Activated naive CD8-positive, alpha-beta T cell treated with anti-CD3 and anti-CD28 coated beads, Interleukin-2, amount 50 U/mL, for 24 hours (primary cell): ENCODE data around the gene RUVBL2.
"Not testable (repeated sequence)": the region's sequence is repeated elsewhere in the genome, so short reads cannot be mapped to it uniquely, and the experiment has no call there.

Experiments used
- ATAC-seq: fragments of 150-1000 bp; cut with Tn5 transposase; one replicate; pipeline ENCODE4 v1.10.0; 2021
- DNase-seq: peaks from one replicate; pipeline ENCODE4 v3.0.0; 2021
- H3K27ac Mint-ChIP-seq: one replicate; pipeline ENCODE4 v1.8.0; 2021; ENCODE audit warnings: mild to moderate bottlenecking, mixed read lengths
- H3K27me3 Mint-ChIP-seq: one replicate; pipeline ENCODE4 v1.8.0; 2021; ENCODE audit warnings: mixed read lengths
- H3K36me3 Mint-ChIP-seq: one replicate; pipeline ENCODE4 v1.8.0; 2021; ENCODE audit warnings: low read depth, mixed read lengths
- H3K4me1 Mint-ChIP-seq: one replicate; pipeline ENCODE4 v1.8.0; 2021; ENCODE audit warnings: mixed read lengths
- H3K4me3 Mint-ChIP-seq: one replicate; pipeline ENCODE4 v1.8.0; 2021; ENCODE audit warnings: mild to moderate bottlenecking, moderate library complexity, mixed read lengths
- H3K9me3 Mint-ChIP-seq: one replicate; pipeline ENCODE4 v1.8.0; 2021; ENCODE audit warnings: mixed read lengths

RUVBL2 gene

DNA sequence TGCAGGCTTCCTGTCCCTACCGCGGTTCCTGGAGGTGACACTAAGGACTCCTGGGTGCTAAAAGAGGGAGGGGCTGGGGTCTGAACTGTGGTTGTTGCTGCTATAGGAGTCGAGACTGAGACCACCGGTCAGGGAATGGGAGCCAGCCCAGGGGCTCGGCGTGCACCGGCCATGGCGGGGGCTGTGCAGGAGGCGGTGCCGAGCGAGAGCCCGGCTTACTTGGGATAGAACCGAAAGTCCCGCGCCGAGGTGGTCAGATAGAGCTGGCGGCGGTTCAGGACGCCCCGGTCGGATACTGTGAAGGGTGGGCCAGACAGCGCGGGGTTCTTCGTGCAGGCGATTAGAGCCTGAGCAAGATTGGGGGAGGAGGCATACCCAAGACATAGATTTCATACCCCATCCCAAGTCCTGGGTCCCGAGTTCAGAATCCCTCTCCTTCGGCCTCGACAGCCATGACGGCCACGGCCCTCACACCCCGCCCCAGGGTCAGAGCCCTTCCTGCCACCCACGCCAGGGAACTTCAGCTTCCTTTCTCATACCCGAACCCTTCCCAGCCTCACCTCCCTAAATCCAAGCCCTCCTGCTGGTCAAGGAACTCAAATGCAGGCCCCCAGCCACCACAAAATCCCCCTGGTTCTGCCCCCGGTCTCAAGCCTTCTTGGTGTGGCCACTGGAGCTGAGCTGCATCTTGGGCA lies 63.4 kb downstream of the RUVBL2 start:
- DNase-seq, H3K27ac Mint-ChIP-seq, H3K36me3 Mint-ChIP-seq, H3K9me3 Mint-ChIP-seq: not testable (repeated sequence)
- Mint-ChIP-seq H3K4me1 (peaks cover 17% of the 10 kb centered on the region), H3K4me3 (peak overlapping the region; percentile 58), H3K27me3 (peaks cover 50% of the 10 kb centered on the region)
- ATAC-seq = peak; percentile 14

DNA sequence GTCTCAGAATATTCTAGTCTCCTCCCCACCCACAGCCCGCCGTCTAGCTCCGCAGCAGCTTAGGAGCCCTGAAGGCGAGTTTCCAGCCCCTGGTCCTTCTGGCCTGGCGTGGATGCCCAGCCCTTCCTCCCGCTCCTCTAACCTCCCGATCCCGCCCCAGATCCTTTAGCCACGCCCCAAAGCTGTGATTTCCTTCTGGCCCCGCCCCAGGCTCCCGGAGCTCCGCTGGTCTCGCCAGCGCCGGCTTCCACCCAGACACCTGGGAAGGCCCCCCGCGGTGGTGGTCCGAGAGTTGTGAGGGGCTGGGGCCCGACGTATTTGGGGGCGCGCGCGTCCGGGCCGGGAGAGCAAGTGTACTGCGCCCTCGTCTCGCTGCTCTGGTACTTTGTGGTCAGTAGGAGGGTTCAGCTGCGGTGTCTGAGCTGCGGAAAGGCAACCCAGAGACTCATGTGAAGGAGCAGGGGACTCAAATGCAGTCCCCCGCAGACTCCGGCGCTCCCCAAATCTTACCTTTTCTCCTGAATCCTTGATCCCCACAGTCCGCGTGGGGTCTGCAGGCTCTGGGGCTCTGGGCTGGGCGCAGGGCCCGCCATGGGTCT lies 64.0 kb downstream of the RUVBL2 start, which contains the start of gene CGB7:
TSS of gene CGB7 (minus strand) at position 114 of the 599 bp plus-strand sequence. CDS start 2,374 bp downstream, outside the sequence.
- DNase-seq = peak; percentile 48

DNA sequence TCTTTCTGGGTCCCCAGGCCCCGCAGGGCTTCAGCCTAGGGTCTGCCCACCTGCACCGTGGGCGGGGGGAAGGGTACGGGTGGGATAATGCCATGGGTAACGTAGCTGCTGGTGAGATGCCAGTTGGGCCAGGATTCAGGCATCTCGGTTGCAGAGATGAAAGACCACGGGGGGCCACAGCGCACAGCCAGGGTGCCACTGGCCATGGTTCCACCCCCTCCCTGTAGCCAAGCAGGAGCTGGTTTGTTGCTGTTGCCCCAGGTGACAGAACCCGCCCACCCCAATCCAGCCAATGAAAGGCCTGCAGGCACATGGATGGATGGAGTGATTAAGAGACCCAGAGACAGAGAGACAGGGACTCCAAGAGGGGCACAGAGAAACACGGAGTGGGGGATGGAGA lies 64.9 kb downstream of the RUVBL2 start:
- H3K4me3 Mint-ChIP-seq = no peak overlapping the region
- DNase-seq = peak; percentile 34
- no peak overlapping the region for H3K27ac Mint-ChIP-seq

More for the DNA sequence above, 64.0 kb downstream of the RUVBL2 start, which contains the start of gene CGB7:
- H3K4me3 Mint-ChIP-seq = peak within 1 kb of the TSS; percentile 58
- H3K36me3 Mint-ChIP-seq = no peaks in the 10 kb centered on the region
- no peaks in the 10 kb centered on the region for H3K9me3 Mint-ChIP-seq
- H3K4me1 Mint-ChIP-seq = peaks cover 17% of the 10 kb centered on the region
- H3K27ac Mint-ChIP-seq = no peak within 1 kb of the TSS
- no peak for ATAC-seq
- peaks cover 50% of the 10 kb centered on the region for H3K27me3 Mint-ChIP-seq

DNA sequence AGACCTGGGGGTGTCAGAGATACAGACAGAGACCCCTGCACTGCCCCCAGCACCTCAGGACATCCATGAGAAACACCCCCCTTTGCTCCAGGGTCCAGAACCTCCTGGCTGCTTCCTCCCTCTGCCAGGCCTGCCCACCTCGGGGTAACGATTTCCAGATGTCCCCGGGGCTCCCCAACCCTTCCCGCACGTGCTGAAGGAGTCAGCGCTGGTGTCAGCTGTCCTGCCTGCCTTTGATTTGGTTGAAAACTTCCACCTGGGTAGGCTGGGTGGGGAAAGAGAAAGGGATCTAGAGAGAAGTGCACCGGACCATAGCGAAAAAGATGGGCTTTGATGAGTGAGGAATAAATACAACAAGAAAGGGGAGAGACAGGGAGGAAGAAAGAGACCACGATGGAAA lies 65.4 kb downstream of the RUVBL2 start:
- H3K9me3 Mint-ChIP-seq = no peaks in the 10 kb centered on the region
- H3K27ac Mint-ChIP-seq = no peak overlapping the region
- H3K36me3 Mint-ChIP-seq = no peaks in the 10 kb centered on the region
- no peak overlapping the region for H3K4me3 Mint-ChIP-seq
- peaks cover 60% of the 10 kb centered on the region for H3K27me3 Mint-ChIP-seq
- H3K4me1 Mint-ChIP-seq = peaks cover 17% of the 10 kb centered on the region
- no peak for ATAC-seq
- no peak for DNase-seq

More for the DNA sequence above, 64.9 kb downstream of the RUVBL2 start:
- ATAC-seq = no peak
- no peaks in the 10 kb centered on the region for H3K36me3 Mint-ChIP-seq
- peaks cover 56% of the 10 kb centered on the region for H3K27me3 Mint-ChIP-seq
- peaks cover 17% of the 10 kb centered on the region for H3K4me1 Mint-ChIP-seq
- no peaks in the 10 kb centered on the region for H3K9me3 Mint-ChIP-seq

DNA sequence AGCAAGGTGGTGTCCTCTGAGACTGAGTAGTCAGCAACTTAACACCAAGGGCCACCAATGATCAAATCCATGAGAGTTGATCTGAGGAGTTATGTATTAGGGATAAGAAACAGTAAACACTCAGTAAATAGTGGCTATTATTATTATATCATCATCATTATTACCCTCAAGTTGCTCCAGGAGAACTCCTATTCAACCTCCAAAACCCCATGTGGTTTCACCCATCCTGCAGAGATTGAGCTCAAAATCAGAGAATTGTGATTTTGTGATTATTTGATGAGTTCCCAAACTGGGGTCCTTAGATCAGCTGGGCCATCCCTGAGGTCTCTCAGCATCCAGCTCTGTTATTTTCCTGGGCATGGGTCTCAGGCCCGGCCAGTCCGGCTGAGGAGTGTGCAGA lies 67.3 kb downstream of the RUVBL2 start:
- H3K9me3 Mint-ChIP-seq = no peaks in the 10 kb centered on the region
- H3K4me3 Mint-ChIP-seq = no peak overlapping the region
- peaks cover 63% of the 10 kb centered on the region for H3K27me3 Mint-ChIP-seq
- H3K27ac Mint-ChIP-seq = no peak overlapping the region
- DNase-seq (no peak), ATAC-seq (no peak)
- no peaks in the 10 kb centered on the region for H3K36me3 Mint-ChIP-seq
- H3K4me1 Mint-ChIP-seq = peaks cover 17% of the 10 kb centered on the region

DNA sequence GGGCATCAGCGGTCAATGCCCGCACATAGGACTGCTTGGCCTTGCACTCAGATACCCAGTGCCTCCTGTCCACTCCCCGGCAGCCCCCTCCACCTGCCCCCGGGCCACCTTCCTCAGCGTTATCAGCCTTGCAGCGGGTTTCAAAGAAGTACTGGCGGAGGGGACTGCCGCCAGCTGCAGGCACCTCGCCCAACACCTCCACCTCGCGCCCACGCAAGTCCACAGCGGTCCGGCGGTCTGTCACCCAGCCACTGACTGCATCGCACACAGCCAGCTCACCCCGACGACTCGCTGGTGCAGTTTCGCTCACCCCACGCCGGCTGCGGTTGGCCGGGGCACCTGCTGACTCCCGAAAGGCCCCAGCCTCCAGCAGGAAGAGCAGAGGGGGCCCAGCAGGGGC lies 67.8 kb downstream of the RUVBL2 start:
- Mint-ChIP-seq H3K9me3 (no peaks in the 10 kb centered on the region), H3K4me1 (peaks cover 14% of the 10 kb centered on the region), H3K27ac (no peak overlapping the region), H3K27me3 (peaks cover 64% of the 10 kb centered on the region), H3K36me3 (no peaks in the 10 kb centered on the region), H3K4me3 (no peak overlapping the region)
- no peak for DNase-seq
- no peak for ATAC-seq

DNA sequence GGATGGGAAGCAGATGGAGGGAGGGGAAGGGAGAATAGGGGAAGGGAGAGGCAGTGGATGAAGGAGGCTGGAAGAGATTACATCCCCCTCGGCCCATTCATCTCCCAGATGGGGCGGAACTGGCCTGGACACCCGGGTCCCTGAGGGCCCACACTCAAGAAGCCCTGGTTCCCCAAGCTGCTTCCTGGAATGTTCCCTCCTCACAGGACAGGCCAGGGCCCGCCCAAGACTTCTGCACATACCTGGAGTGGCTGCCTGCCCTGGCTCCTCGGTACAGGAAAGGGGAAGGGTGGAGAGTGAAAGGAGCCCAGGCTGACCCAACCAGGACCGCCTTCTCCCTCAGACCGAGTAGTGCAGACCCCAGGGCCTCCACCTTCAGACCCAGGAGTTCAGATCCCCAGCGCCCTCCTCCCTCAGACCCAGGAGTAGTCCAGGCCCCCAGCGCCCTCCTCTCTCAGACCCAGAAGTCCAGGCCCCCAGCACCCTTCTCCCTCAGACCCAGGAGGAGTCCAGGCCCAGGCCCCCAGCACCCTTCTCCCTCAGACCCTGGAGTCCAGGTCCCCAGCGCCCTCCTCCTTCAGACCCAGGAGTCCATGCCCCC lies 70.4 kb downstream of the RUVBL2 start:
- Mint-ChIP-seq H3K4me3 (no peak overlapping the region), H3K27me3 (peaks cover 57% of the 10 kb centered on the region)

DNA sequence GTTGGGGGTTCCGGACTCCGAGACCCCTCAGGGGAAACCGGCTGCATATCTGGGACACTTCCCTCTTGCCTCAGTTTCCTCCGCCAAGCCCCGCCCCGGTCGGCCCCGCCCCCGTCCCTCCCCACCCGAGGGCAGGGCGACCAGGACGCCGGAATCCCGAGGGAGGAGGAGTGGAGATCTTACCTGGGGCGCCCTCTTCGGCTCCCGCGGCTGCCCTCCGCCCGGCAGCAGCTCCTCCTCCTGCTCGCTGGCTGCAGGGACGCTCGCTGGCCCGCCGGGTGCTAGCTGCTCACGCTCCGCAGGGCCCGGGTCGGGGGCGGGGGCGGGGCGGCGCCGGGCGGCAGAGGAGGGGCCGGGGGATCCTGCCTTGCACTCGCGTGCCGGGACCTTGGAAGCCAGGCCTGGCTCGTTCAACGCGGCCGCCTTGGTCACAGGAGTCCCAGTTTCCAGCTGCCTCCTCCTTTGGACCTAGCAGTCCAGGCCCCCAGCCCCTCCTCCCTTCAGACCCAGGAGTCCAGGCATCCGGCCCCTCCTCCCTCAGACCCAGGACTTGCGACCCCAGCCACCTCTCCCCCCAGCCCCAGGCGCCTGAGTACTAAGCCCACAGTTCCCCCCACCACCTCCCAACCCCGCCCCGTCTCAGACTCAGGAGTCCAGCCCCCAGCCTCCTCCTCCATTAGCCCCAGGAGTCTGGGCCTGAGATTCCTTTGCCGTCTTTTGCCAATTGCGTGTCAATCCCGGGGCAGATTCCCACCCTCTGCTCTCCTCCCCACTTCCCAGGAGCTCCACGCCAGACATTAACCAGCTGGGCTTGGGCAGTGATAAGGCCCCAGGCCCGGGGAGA lies 71.3 kb downstream of the RUVBL2 start, which contains the start of gene NTF4:
TSS of gene NTF4 (minus strand) at position 51 of the 844 bp plus-strand sequence. CDS start 2,821 bp downstream, outside the sequence.
- peaks cover 56% of the 10 kb centered on the region for H3K27me3 Mint-ChIP-seq
- no peak within 1 kb of the TSS for H3K27ac Mint-ChIP-seq
- no peak for ATAC-seq
- no peak for DNase-seq
- no peaks in the 10 kb centered on the region for H3K9me3 Mint-ChIP-seq
- H3K4me3 Mint-ChIP-seq = no peak within 1 kb of the TSS
- no peaks in the 10 kb centered on the region for H3K36me3 Mint-ChIP-seq
- no peaks in the 10 kb centered on the region for H3K4me1 Mint-ChIP-seq

More for the DNA sequence above, 70.4 kb downstream of the RUVBL2 start:
- H3K9me3 Mint-ChIP-seq = no peaks in the 10 kb centered on the region
- no peaks in the 10 kb centered on the region for H3K4me1 Mint-ChIP-seq
- no peak for ATAC-seq
- no peaks in the 10 kb centered on the region for H3K36me3 Mint-ChIP-seq
- no peak for DNase-seq
- no peak overlapping the region for H3K27ac Mint-ChIP-seq
